ENCODE results near the gene FAM170B. TPM values are rescaled to one million over a fixed set of nuclear protein-coding genes. Genes with fewer than 3 reads are reported as not detected.

Gene FAM170B
- total and polyA plus RNA-seq, 9 of the 15 experiments (the other 6 are each of a cell fraction or from before 2014, with no cell fraction given), result 0.11 to 0.21 TPM; not detected in 7

DNA sequence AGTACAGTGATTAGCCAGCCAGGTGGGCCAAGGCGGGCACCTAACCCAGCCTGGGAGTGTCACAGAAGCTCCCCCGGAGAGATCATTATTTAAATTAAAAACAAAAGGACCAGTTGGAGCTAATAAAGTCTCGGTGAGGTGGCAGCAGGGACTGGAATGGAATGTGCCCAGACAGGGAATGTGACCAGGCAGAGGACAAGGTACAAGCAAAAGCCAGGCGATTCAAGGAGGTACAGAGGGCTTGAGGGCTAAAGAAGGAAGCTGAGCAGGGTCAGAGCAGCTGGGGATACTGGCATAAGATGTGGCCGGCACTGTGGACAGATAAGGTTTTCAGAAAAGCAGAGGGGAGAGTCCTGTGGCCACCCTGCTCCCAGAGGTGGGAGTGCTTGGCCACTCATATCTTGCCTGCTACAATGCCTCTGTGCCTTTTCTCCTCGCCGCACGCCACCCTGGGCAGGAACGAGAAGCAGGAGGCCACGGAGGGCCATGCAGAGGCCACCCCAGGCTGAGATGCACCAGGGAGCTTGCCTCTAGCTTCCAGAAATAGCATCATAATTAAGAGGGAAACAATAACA, 41.2 kb upstream of the FAM170B start (continued):
- TF ChIP-seq, protein P1, sequence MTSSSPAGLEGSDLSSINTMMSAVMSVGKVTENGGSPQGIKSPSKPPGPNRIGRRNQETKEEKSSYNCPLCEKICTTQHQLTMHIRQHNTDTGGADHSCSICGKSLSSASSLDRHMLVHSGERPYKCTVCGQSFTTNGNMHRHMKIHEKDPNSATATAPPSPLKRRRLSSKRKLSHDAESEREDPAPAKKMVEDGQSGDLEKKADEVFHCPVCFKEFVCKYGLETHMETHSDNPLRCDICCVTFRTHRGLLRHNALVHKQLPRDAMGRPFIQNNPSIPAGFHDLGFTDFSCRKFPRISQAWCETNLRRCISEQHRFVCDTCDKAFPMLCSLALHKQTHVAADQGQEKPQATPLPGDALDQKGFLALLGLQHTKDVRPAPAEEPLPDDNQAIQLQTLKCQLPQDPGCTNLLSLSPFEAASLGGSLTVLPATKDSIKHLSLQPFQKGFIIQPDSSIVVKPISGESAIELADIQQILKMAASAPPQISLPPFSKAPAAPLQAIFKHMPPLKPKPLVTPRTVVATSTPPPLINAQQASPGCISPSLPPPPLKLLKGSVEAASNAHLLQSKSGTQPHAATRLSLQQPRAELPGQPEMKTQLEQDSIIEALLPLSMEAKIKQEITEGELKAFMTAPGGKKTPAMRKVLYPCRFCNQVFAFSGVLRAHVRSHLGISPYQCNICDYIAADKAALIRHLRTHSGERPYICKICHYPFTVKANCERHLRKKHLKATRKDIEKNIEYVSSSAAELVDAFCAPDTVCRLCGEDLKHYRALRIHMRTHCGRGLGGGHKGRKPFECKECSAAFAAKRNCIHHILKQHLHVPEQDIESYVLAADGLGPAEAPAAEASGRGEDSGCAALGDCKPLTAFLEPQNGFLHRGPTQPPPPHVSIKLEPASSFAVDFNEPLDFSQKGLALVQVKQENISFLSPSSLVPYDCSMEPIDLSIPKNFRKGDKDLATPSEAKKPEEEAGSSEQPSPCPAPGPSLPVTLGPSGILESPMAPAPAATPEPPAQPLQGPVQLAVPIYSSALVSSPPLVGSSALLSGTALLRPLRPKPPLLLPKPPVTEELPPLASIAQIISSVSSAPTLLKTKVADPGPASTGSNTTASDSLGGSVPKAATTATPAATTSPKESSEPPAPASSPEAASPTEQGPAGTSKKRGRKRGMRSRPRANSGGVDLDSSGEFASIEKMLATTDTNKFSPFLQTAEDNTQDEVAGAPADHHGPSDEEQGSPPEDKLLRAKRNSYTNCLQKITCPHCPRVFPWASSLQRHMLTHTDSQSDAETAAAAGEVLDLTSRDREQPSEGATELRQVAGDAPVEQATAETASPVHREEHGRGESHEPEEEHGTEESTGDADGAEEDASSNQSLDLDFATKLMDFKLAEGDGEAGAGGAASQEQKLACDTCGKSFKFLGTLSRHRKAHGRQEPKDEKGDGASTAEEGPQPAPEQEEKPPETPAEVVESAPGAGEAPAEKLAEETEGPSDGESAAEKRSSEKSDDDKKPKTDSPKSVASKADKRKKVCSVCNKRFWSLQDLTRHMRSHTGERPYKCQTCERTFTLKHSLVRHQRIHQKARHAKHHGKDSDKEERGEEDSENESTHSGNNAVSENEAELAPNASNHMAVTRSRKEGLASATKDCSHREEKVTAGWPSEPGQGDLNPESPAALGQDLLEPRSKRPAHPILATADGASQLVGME (CRISPR knock-in tag; IDR thresholded peaks at IDR 0.05), result 0 out of 2 replicates have a peak, but pooled peaks have one; percentile 30
- TF ChIP-seq ESRRA (IDR thresholded peaks at IDR 0.05; ENCODE audit: borderline replicate concordance, low read depth) (no peak), LCOR (CRISPR knock-in tag; IDR thresholded peaks at IDR 0.05) (no peak), ZNF239 (CRISPR knock-in tag; IDR thresholded peaks at IDR 0.05) (no peak), ZNF224 (CRISPR knock-in tag; IDR thresholded peaks at IDR 0.05) (no peak), RCOR1 (IDR thresholded peaks at IDR 0.05; ENCODE audit: borderline replicate concordance in 1 of 2, low read depth in 2 of 2, low read length in 2 of 2) (peak in 1 of 2 experiments; percentile 52; a peak in 1 of 4 replicates), NONO (IDR thresholded peaks at IDR 0.05; ENCODE audit: low read depth in 2 of 2, low read length in 1 of 2) (no peak), EHMT2 (IDR thresholded peaks at IDR 0.05) (no peak), ZNF143 (CRISPR knock-in tag; IDR thresholded peaks at IDR 0.05) (no peak), NCOA4 (IDR thresholded peaks at IDR 0.05; ENCODE audit: partially characterized antibody) (no peak)
- TF ChIP-seq, protein P2, sequence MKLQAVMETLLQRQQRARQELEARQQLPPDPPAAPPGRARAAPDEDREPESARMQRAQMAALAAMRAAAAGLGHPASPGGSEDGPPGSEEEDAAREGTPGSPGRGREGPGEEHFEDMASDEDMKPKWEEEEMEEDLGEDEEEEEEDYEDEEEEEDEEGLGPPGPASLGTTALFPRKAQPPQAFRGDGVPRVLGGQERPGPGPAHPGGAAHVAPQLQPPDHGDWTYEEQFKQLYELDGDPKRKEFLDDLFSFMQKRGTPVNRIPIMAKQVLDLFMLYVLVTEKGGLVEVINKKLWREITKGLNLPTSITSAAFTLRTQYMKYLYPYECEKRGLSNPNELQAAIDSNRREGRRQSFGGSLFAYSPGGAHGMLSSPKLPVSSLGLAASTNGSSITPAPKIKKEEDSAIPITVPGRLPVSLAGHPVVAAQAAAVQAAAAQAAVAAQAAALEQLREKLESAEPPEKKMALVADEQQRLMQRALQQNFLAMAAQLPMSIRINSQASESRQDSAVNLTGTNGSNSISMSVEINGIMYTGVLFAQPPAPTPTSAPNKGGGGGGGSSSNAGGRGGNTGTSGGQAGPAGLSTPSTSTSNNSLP (IDR thresholded peaks at IDR 0.05; ENCODE audit: borderline replicate concordance, low read depth, low read length), result no peak
- TF ChIP-seq, protein P3, sequence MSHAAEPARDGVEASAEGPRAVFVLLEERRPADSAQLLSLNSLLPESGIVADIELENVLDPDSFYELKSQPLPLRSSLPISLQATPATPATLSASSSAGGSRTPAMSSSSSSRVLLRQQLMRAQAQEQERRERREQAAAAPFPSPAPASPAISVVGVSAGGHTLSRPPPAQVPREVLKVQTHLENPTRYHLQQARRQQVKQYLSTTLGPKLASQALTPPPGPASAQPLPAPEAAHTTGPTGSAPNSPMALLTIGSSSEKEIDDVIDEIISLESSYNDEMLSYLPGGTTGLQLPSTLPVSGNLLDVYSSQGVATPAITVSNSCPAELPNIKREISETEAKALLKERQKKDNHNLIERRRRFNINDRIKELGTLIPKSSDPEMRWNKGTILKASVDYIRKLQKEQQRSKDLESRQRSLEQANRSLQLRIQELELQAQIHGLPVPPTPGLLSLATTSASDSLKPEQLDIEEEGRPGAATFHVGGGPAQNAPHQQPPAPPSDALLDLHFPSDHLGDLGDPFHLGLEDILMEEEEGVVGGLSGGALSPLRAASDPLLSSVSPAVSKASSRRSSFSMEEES (CRISPR knock-in tag; IDR thresholded peaks at IDR 0.05), result no peak
- TF ChIP-seq, protein P4, sequence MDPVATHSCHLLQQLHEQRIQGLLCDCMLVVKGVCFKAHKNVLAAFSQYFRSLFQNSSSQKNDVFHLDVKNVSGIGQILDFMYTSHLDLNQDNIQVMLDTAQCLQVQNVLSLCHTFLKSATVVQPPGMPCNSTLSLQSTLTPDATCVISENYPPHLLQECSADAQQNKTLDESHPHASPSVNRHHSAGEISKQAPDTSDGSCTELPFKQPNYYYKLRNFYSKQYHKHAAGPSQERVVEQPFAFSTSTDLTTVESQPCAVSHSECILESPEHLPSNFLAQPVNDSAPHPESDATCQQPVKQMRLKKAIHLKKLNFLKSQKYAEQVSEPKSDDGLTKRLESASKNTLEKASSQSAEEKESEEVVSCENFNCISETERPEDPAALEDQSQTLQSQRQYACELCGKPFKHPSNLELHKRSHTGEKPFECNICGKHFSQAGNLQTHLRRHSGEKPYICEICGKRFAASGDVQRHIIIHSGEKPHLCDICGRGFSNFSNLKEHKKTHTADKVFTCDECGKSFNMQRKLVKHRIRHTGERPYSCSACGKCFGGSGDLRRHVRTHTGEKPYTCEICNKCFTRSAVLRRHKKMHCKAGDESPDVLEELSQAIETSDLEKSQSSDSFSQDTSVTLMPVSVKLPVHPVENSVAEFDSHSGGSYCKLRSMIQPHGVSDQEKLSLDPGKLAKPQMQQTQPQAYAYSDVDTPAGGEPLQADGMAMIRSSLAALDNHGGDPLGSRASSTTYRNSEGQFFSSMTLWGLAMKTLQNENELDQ (CRISPR knock-in tag; IDR thresholded peaks at IDR 0.05; ENCODE audit: borderline replicate concordance), result no peak

All from K562 (cell line).